ENCODE measurements around the gene SREK1IP1. TPM values are rescaled to one million over a fixed set of nuclear protein-coding genes. Genes with fewer than 3 reads are reported as not detected.

The SREK1IP1 gene
- 10 to 100 TPM in 3 of 4 donors, 1 to 10 TPM in 1; 8.4 to 17.7 (median 11.4) TPM for total RNA-seq

DNA sequence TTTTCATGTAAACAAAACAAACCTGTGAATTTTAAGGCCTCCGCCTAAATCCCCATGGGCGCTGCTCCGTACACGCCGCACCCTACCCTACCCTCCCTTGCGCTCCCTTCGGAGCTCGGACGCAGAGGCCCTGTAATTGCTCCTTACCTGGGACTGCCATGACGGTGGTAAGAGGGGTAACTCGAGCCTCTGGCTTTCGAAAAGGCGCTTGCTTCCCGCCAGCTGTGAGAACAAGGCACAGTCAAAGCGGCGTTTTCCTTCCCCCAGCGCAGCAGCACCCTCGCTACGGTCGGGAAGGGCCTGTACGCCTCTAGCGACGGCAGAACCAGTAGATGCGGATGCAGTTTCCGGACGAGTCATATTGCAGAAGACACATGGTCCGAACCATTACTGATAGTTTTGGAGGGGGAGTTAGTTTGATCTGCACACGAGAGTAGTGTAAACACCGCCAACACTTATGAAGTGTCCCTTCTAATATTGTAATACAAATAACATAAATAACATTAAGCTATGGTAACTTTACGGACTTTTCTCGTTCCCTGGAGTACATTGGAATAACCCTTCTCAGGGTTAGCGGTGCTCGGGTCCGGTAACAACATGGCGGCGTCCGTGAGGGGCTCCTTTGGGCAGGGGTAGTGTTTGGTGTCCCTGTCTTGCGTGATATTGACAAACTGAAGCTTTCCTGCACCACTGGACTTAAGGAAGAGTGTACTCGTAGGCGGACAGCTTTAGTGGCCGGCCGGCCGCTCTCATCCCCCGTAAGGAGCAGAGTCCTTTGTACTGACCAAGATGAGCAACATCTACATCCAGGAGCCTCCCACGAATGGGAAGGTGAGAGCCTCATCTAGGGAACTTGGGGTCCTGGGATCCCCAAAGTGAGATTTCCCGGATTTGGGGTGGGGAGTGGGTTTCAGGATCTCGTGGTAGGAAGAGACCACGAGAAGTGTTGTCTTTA, at the start of gene SREK1IP1, which contains the start of gene CWC27:
TSS of gene SREK1IP1 (minus strand) at position 334 of the 955 bp plus-strand sequence. CDS start at position 160, 174 bp downstream.
TSS of gene CWC27 (plus strand) at position 573 of the 955 bp plus-strand sequence. CDS start at position 790, 217 bp downstream.
- H3K4me3 ChIP-seq: peak within 1 kb of the TSS; percentile 84 to 95 (median 89)
- H3K9me3 ChIP-seq: no peaks in the 10 kb centered on the region
- peaks cover 13 to 56% (median 32%) of the 10 kb centered on the region in 3 donors for H3K4me1 ChIP-seq
- WGBS, 2 donors: 0 to 1% methylated on average over 18 to 32 of the region's 48 CpGs
- H3K27me3 ChIP-seq: no peaks in the 10 kb centered on the region
- TF ChIP-seq POLR2A (IDR thresholded peaks at IDR 0.05): peak in 3 of 4 donors; percentile 33 to 76 (median 69)
- TF ChIP-seq, protein P1, sequence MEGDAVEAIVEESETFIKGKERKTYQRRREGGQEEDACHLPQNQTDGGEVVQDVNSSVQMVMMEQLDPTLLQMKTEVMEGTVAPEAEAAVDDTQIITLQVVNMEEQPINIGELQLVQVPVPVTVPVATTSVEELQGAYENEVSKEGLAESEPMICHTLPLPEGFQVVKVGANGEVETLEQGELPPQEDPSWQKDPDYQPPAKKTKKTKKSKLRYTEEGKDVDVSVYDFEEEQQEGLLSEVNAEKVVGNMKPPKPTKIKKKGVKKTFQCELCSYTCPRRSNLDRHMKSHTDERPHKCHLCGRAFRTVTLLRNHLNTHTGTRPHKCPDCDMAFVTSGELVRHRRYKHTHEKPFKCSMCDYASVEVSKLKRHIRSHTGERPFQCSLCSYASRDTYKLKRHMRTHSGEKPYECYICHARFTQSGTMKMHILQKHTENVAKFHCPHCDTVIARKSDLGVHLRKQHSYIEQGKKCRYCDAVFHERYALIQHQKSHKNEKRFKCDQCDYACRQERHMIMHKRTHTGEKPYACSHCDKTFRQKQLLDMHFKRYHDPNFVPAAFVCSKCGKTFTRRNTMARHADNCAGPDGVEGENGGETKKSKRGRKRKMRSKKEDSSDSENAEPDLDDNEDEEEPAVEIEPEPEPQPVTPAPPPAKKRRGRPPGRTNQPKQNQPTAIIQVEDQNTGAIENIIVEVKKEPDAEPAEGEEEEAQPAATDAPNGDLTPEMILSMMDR (IDR thresholded peaks at IDR 0.05): peak in 2 of 6 experiments; percentile 8 to 10
- peak within 1 kb of the TSS; percentile 89 to 96 (median 91) for H3K27ac ChIP-seq
- intact Hi-C loops (cut with DNase I): no loop called here
- DNase-seq: peak; percentile 29
- H3K36me3 ChIP-seq: peaks cover 0 to 17% (median 0%) of the 10 kb centered on the region in 3 donors

DNA sequence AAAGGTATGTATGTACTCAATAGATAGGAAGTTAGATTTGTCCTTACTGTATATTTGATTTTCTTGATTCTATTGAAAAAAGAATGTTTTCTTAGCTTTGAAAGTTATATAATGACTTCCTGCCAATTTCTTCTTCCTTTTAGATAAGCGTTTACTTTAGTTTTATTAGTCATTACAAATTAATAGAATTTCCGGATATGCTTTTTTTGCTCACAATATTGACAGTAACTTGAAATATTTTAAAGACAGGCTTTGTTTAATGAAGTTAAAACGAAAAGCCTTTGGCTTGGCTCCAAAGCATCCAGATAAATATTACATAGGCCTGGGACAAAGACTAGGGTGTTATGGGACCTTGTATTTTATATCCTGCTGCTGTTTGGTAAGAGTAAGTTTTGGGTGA, 49.8 kb upstream of the SREK1IP1 start:
- no peak for TF ChIP-seq POLR2A (IDR thresholded peaks at IDR 0.05)
- TF ChIP-seq, protein P1 (IDR thresholded peaks at IDR 0.05): no peak
- Histone ChIP-seq H3K27ac (no peak overlapping the region), H3K27me3 (no peaks in the 10 kb centered on the region), H3K4me1 (peaks cover 0 to 8% (median 0%) of the 10 kb centered on the region in 3 donors), H3K9me3 (no peaks in the 10 kb centered on the region), H3K36me3 (peaks cover 0 to 14% (median 0%) of the 10 kb centered on the region in 3 donors), H3K4me3 (no peak overlapping the region)
- WGBS, 2 donors: 23 to 42% methylated on average over 3 of the region's 3 CpGs
- no peak for DNase-seq
- intact Hi-C loops (cut with DNase I): loop anchor here (10.0 kb wide), 2 partner anchors 137 to 667 kb away; partner anchors contain the start of gene ADAMTS6

DNA sequence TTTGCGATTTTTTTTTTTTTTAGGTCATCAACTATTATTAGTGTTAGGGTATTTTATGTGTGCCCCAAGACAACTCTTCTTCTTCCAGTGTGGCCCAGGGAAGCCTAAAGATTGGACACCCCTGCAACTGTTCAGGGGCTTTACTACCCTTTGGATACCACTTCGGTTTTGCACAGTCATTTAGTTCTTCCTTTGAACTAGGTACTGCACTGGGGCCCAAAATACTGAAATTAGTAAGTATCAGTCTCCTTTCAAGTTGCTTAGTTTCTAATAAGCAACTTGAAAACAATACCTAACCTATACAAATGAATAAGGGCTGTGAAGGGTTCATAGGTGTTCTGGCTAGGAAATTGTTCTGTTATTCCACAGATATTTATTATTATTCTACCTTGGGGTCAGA, 45.6 kb upstream of the SREK1IP1 start:
- H3K4me3 ChIP-seq: no peak overlapping the region
- DNase-seq: no peak
- intact Hi-C loops (cut with DNase I): loop anchor here (10.0 kb wide), 2 partner anchors 141 to 671 kb away; partner anchors contain the start of gene ADAMTS6
- no peak overlapping the region for H3K27ac ChIP-seq
- no peaks in the 10 kb centered on the region for H3K9me3 ChIP-seq
- TF ChIP-seq, protein P1 (IDR thresholded peaks at IDR 0.05): no peak
- no peak for TF ChIP-seq POLR2A (IDR thresholded peaks at IDR 0.05)
- H3K36me3 ChIP-seq: peaks cover 0 to 22% (median 0%) of the 10 kb centered on the region in 3 donors
- peaks cover 0 to 6% (median 0%) of the 10 kb centered on the region in 3 donors for H3K4me1 ChIP-seq
- WGBS, 2 donors: 58 to 81% methylated on average over 2 of the region's 2 CpGs
- no peaks in the 10 kb centered on the region for H3K27me3 ChIP-seq

DNA sequence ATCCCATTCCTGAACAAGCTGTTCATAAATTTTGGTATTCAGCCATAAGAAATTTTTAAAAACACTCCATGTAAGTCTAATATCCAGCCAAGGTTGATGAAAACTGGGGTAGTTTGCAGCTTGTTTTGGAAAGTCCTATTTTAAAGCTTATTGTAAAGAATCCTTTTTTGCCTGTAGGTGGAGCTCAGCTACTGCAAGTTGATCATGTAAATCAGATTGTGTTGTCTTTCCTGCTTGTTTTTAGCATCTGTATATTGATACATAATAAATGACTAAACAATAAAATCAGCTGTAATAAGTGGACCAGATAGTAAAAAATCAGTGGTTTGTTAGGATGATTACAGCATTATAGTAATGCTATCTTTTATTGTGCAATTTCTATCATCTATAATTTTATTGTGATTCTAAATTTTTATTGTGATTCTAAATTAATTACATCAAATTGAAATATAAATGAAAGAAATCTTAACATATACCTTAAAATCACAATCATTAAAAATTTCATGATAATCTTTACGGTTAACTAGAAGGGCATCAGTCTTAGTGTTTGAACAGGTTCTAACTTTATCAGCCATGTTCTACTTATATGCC, 42.7 kb upstream of the SREK1IP1 start:
- Histone ChIP-seq H3K9me3 (no peaks in the 10 kb centered on the region), H3K36me3 (peaks cover 0 to 40% (median 0%) of the 10 kb centered on the region in 3 donors), H3K27ac (no peak overlapping the region), H3K27me3 (no peaks in the 10 kb centered on the region), H3K4me1 (no peaks in the 10 kb centered on the region), H3K4me3 (no peak overlapping the region)
- TF ChIP-seq, protein P1 (IDR thresholded peaks at IDR 0.05): peak in 5 of 6 experiments; percentile 40 to 77 (median 62)
- no peak for TF ChIP-seq POLR2A (IDR thresholded peaks at IDR 0.05)
- DNase-seq: no peak
- 81 to 83% methylated on average over 1 of the region's 1 CpG for WGBS, 2 donors
- intact Hi-C loops (cut with DNase I): loop anchor here (10.0 kb wide), 2 partner anchors 144 to 674 kb away; partner anchors contain the start of gene ADAMTS6

Data from esophagus squamous epithelium (tissue), 5 donors.